Hair follicular keratinocyte (primary cell): ENCODE results near the gene HTR2C. TPM values are rescaled to one million over a fixed set of nuclear protein-coding genes. Genes with fewer than 3 reads are reported as not detected.

Experiments
- total RNA-seq: library from RNA; depleted of rRNA; stranded (reverse); fragments of >200 nt; gene quantifications from 2 replicates; pipeline ENCODE4 v1.2.3, GENCODE V29; 2015

The HTR2C gene
- total RNA-seq = not detected in 2 replicates

DNA sequence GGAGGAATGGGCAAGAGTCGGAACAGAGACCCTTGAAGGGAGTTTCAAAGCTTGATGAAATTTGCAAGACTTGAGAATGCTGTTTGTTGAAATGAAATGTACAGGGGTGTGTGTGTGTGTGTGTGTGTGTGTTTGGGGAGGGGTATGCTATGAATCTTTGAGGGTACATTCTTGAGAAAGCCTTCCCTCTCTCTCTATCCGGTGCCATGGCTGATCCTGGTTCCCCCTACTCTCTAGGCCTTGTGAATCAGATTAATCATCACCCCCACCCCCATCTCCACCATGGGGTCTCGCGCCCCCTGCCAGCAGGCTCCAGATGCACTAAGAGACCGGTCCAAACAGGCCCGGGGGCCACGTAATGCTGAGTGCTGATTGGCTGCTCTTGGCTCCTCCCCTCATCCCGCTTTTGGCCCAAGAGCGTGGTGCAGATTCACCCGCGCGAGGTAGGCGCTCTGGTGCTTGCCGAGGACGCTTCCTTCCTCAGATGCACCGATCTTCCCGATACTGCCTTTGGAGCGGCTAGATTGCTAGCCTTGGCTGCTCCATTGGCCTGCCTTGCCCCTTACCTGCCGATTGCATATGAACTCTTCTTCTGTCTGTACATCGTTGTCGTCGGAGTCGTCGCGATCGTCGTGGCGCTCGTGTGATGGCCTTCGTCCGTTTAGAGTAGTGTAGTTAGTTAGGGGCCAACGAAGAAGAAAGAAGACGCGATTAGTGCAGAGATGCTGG, at the start of gene HTR2C:
Gene HTR2C, plus strand, starts transcription at position 441 of the 729 bp plus-strand sequence. CDS start 142,851 bp downstream, outside the sequence.

